Gastrocnemius medialis (tissue), 4 donors: ENCODE results near the gene PEX7. TPM values are rescaled to one million over a fixed set of nuclear protein-coding genes. Genes with fewer than 3 reads are reported as not detected.
"Not testable (repeated sequence)": the region's sequence is repeated elsewhere in the genome, so short reads cannot be mapped to it uniquely, and the experiment has no call there.

ENCODE experiments used
- ATAC-seq, 2 donors: fragments of 150-250 bp; one replicate each; pipeline ENCODE4 v1.9.1; 2016
- DNase-seq, 2 donors: peaks; one replicate each; pipeline ENCODE4 v3.0.0-alpha.2; 2019
- H3K27ac ChIP-seq, 4 donors: fragments of 200-600 bp; sonication (generic); 1 replicate in 1 of 4; 2 replicates in 3 of 4; pipeline ENCODE4 v1.5.1; 2016 to 2018; ENCODE audit warnings: mild to moderate bottlenecking in 2 of 4, moderate library complexity in 1 of 4
- H3K27me3 ChIP-seq, 3 donors: fragments of 200-600 bp; sonication (generic) in 2 of 3; 1 replicate in 1 of 3; 2 replicates in 2 of 3; pipeline versions ENCODE4 v1.5.1 to v1.6.0; 2016 to 2019; ENCODE audit warnings: mild to moderate bottlenecking in 1 of 3, moderate library complexity in 1 of 3
- H3K36me3 ChIP-seq, 2 donors: fragments of 200-600 bp; sonication (generic) in 1 of 2; one replicate each; pipeline ENCODE4 v1.5.1; 2017 to 2018
- H3K4me1 ChIP-seq, 2 donors: fragments of 200-600 bp; sonication (generic) in 1 of 2; one replicate each; pipeline ENCODE4 v1.5.1; 2016 to 2017; ENCODE audit warnings: mild to moderate bottlenecking in 2 of 2
- H3K4me3 ChIP-seq, 4 donors: fragments of 200-600 bp; sonication (generic) in 3 of 4; 1 replicate in 1 of 4; 2 replicates in 3 of 4; pipeline ENCODE4 v1.5.1; 2016 to 2019; ENCODE audit warnings: mild to moderate bottlenecking in 2 of 4
- H3K9me3 ChIP-seq, 3 donors: fragments of 200-600 bp; sonication (generic) in 2 of 3; 1 replicate in 1 of 3; 2 replicates in 2 of 3; pipeline ENCODE4 v1.5.1; 2016 to 2019
- CTCF ChIP-seq, 5 experiments: fragments of 450-650 bp in 3 of 5; fragments of 200-600 bp in 2 of 5; sonication (generic) in 2 of 5; IDR thresholded peaks in 4 of 5; conservative IDR thresholded peaks in 1 of 5; 1 replicate in 4 of 5; 2 replicates in 1 of 5; pipeline ENCODE4 v1.5.1; 2016 to 2019; ENCODE audit warnings: antibody characterized with exemption in 5 of 5, mild to moderate bottlenecking in 3 of 5, moderate library complexity in 3 of 5
- POLR2A ChIP-seq, 2 donors: fragments of 450-650 bp; IDR thresholded peaks; one replicate each; pipeline ENCODE4 v1.6.1; 2017; ENCODE audit warnings: antibody characterized with exemption in 2 of 2, mild to moderate bottlenecking in 2 of 2, moderate library complexity in 2 of 2
- in situ Hi-C, 4 donors: fragments of 200-750 bp; cut with MboI; loops; one replicate each; pipeline versions ENCODE4 v1.15.0 to v1.8.0; 2017; ENCODE audit warnings: low sequenced_read_pairs in 4 of 4
- intact Hi-C: fragments of 100-400 bp; cut with DNase I; formaldehyde crosslinking; loops from one replicate; pipeline ENCODE4 v1.15.1; 2023; ENCODE audit warnings: low total_unique reads
- total RNA-seq, 4 donors: library from RNA; depleted of rRNA; stranded (reverse); fragments of >200 nt; gene quantifications; one replicate each; pipeline versions ENCODE4 v1.1.0 to v1.2.3, GENCODE V29; 2016

The PEX7 gene
- total RNA-seq, 4 donors from 2014 or later: 0.32 to 10.6 (median 6.0) TPM

DNA sequence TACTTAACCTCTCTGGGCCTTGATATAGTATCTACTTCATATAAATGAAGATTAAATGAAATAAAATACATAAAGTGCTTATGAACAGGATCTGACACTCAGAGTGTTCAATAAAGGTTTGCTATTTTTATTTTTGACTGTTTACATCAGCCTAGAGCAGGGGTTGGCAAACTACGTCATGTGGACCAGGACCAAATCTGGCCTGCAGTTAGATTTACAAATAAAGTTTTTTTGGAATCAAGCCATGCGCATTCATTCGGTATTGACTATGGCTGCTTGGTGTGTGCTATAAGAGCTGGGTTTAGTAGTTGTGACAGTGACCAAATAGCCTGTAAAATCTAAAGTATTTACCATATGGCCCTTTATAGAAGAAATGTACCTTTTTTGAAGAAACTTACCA, 20.8 kb downstream of the PEX7 start:
- no peak for ATAC-seq
- Histone ChIP-seq H3K4me1 (peaks cover 0 to 4% of the 10 kb centered on the region in 2 donors), H3K27me3 (no peaks in the 10 kb centered on the region), H3K9me3 (no peaks in the 10 kb centered on the region), H3K36me3 (no peaks in the 10 kb centered on the region), H3K27ac (no peak overlapping the region), H3K4me3 (no peak overlapping the region)
- in situ Hi-C loops: no loop called here
- intact Hi-C loops: no loop called here
- TF ChIP-seq CTCF (IDR thresholded peaks at IDR 0.05 in 4 of 5, conservative IDR thresholded peaks at IDR 0.05 in 1 of 5) (no peak), POLR2A (IDR thresholded peaks at IDR 0.05) (no peak)
- DNase-seq: no peak

GRCh38 chr6:136846046-136846445, 23.7 kb downstream of the PEX7 start:
- Histone ChIP-seq H3K4me1 (peaks cover 0 to 4% of the 10 kb centered on the region in 2 donors), H3K27ac (no peak overlapping the region), H3K36me3 (no peaks in the 10 kb centered on the region), H3K27me3 (no peaks in the 10 kb centered on the region), H3K4me3 (no peak overlapping the region), H3K9me3 (no peaks in the 10 kb centered on the region)
- in situ Hi-C loops (no loop called here), intact Hi-C loops (no loop called here)
- TF ChIP-seq POLR2A (IDR thresholded peaks at IDR 0.05) (no peak), CTCF (IDR thresholded peaks at IDR 0.05 in 4 of 5, conservative IDR thresholded peaks at IDR 0.05 in 1 of 5) (peak in 3 of 5 experiments; percentile 19 to 71 (median 56))
- ATAC-seq (no peak), DNase-seq (no peak)

DNA sequence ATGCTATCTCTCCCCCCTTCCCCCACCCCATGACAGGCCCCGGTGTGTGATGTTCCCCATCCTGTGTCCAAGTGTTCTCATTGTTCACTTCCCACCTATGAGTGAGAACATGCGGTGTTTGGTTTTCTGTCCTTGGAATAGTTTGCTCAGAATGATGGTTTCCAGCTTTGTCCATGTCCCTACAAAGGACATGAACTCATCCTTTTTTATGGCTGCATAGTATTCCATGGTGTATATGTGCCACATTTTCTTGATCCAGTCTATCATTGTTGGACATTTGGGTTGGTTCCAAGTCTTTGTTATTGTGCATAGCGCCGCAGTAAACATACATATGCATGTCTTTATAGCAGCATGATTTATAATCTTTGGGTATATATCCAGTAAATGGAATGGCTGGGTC, 24.1 kb downstream of the PEX7 start:
- H3K36me3 ChIP-seq, DNase-seq, H3K27ac ChIP-seq, H3K27me3 ChIP-seq, intact Hi-C loops, H3K9me3 ChIP-seq, H3K4me3 ChIP-seq, in situ Hi-C loops, ATAC-seq, H3K4me1 ChIP-seq: not testable (repeated sequence)

GRCh38 chr6:136849979-136850563, 27.7 kb downstream of the PEX7 start:
- H3K27ac ChIP-seq, DNase-seq, H3K27me3 ChIP-seq, H3K36me3 ChIP-seq, H3K4me3 ChIP-seq, intact Hi-C loops, ATAC-seq, H3K4me1 ChIP-seq, in situ Hi-C loops, H3K9me3 ChIP-seq: not testable (repeated sequence)

GRCh38 chr6:136859430-136859829, 37.0 kb downstream of the PEX7 start:
- in situ Hi-C loops (no loop called here), intact Hi-C loops (no loop called here)
- DNase-seq: no peak
- H3K4me3 ChIP-seq: no peak overlapping the region
- no peaks in the 10 kb centered on the region for H3K36me3 ChIP-seq
- H3K27me3 ChIP-seq: no peaks in the 10 kb centered on the region
- no peak for TF ChIP-seq CTCF (IDR thresholded peaks at IDR 0.05 in 4 of 5, conservative IDR thresholded peaks at IDR 0.05 in 1 of 5)
- no peak for TF ChIP-seq POLR2A (IDR thresholded peaks at IDR 0.05)
- no peak for ATAC-seq
- no peak overlapping the region for H3K27ac ChIP-seq
- H3K4me1 ChIP-seq: no peaks in the 10 kb centered on the region
- no peaks in the 10 kb centered on the region for H3K9me3 ChIP-seq

GRCh38 chr6:136860043-136860442, 37.7 kb downstream of the PEX7 start:
- no peaks in the 10 kb centered on the region for H3K36me3 ChIP-seq
- H3K9me3 ChIP-seq: no peaks in the 10 kb centered on the region
- H3K4me1 ChIP-seq: no peaks in the 10 kb centered on the region
- TF ChIP-seq POLR2A (IDR thresholded peaks at IDR 0.05) (no peak), CTCF (IDR thresholded peaks at IDR 0.05 in 4 of 5, conservative IDR thresholded peaks at IDR 0.05 in 1 of 5) (no peak)
- ATAC-seq: no peak
- intact Hi-C loops: no loop called here
- in situ Hi-C loops: no loop called here
- no peak overlapping the region for H3K4me3 ChIP-seq
- no peak for DNase-seq
- H3K27me3 ChIP-seq: no peaks in the 10 kb centered on the region
- H3K27ac ChIP-seq: no peak overlapping the region
